Measurements from ENCODE around the gene SUPT5H.

Gene SUPT5H

GRCh38 chr19:39401070-39401548 lies 44.3 kb upstream of the SUPT5H start:
- TF ChIP-seq ISL1 (CRISPR knock-in tag; IDR thresholded peaks at IDR 0.05) (no peak), CSRNP3 (CRISPR knock-in tag; IDR thresholded peaks at IDR 0.05) (no peak), ZNF70 (CRISPR knock-in tag; IDR thresholded peaks at IDR 0.05) (no peak), ZFP30 (CRISPR knock-in tag; IDR thresholded peaks at IDR 0.05) (no peak)
- no peak for ATAC-seq

GRCh38 chr19:39401549-39402345 lies 43.6 kb upstream of the SUPT5H start:
- TF ChIP-seq PPARA (CRISPR knock-in tag; IDR thresholded peaks at IDR 0.05; ENCODE audit: borderline replicate concordance) = no peak
- 0 out of 2 replicates have a peak, but pooled peaks have one; percentile 33 for TF ChIP-seq CSDC2 (CRISPR knock-in tag; IDR thresholded peaks at IDR 0.05)
- ATAC-seq = peak; percentile 21

DNA sequence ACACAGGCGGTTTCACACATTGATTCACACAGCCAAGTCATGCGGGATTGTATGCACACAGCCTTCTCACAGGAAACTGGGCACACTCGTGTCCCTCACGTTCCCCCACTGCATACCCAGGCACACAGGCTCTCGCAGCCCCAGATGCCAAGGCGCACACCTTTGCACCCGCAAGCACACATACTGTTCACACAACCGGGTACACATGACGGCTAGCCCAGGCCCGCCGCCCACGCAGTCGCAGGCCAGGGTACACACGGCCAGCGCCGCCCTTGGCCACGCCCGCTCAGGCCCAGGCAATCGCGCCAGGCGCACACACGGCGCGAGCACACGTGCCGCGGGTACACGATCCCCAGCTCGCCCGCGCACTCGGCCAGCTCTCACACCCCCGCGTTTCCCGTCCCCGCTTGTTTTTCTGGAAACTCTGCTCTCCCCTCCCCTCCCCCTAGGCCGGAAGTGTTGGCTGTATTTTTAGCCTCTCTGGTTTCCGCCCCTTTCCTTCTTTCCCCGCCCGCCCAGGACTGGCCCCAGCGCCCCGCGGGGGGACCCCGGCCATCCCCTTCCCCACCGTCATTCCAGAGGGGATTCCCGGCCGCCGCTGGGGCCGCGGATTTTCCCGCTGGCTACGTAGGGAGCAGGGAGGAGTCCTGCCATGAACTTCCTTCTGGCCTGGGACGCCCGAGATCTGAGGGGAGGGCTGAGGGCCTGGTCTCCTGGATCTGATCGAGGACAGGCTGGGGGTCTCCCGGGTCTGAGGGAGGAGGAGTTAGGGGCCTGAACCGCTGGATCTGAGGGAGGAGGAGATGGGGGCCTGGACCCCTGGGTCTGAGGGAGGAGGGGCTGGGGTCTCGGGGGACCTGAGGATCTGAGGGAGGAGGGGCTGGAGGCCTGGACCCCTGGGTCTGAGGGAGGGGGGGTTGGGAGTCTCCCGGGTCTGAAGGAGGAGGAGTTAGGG lies 42.8 kb upstream of the SUPT5H start:
- peak; percentile 35 for ATAC-seq
- TF ChIP-seq OSR1 (CRISPR knock-in tag; IDR thresholded peaks at IDR 0.05) (no peak), ZC3H10 (CRISPR knock-in tag; IDR thresholded peaks at IDR 0.05) (peak; percentile 38; the same call in 1 of the 2 replicates)
- TF ChIP-seq, protein P1, sequence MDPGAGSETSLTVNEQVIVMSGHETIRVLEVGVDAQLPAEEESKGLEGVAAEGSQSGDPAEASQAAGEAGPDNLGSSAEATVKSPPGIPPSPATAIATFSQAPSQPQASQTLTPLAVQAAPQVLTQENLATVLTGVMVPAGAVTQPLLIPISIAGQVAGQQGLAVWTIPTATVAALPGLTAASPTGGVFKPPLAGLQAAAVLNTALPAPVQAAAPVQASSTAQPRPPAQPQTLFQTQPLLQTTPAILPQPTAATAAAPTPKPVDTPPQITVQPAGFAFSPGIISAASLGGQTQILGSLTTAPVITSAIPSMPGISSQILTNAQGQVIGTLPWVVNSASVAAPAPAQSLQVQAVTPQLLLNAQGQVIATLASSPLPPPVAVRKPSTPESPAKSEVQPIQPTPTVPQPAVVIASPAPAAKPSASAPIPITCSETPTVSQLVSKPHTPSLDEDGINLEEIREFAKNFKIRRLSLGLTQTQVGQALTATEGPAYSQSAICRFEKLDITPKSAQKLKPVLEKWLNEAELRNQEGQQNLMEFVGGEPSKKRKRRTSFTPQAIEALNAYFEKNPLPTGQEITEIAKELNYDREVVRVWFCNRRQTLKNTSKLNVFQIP (CRISPR knock-in tag; IDR thresholded peaks at IDR 0.05; ENCODE audit: borderline replicate concordance, low read depth) = no peak

DNA sequence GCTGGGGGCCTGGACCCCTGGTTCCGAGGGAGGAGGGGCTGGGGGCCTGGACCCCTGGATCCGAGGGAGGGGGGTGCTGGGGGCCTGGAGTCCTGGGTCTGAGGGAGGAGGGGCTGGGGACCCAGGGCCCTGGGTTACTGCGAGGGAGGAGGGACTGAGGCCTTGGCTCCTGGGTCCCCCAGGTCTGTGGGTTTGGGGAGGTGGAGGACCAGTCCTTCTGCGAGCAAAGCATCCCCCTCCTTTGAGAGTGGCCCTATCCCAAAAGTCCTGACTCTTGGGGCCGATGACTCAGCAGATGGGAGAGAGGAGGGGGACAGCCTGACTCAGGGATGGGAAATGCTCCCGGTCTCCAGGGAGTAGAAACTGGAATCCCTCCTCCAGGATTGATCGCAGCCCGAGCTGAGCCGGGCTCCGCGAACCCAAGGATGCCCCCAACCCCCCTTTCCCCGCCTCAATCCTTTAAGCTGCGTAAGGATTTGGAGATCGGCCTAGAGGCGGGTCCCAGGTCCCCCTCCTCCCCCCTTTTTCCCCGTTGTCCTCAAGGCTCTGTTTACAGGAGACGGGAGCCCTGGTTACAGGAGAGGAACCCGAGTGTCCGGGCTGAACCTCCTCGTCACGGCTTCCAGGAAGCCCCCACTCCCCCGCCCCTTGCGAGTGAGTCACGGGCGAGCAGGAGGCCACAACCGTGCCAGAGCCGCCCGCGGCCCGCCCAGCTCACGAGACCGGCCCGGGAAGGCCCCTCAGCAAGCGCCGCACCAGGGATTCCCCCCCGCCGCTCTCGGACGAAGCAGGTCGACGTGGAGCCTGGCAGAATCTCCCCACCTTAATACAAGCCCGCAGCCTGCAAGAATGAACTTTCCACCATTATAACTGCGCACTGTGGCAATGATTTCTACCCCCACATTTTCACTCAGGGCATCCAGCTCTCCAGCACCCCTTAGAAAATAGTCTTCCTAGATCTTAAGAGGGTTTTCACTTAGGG lies 41.8 kb upstream of the SUPT5H start:
- peak; percentile 64 for ATAC-seq
- TF ChIP-seq ZFP30 (CRISPR knock-in tag; IDR thresholded peaks at IDR 0.05) = no peak
- TF ChIP-seq OSR1 (CRISPR knock-in tag; IDR thresholded peaks at IDR 0.05) = no peak
- no peak for TF ChIP-seq ZC3H10 (CRISPR knock-in tag; IDR thresholded peaks at IDR 0.05)
- TF ChIP-seq ESRRG (CRISPR knock-in tag; IDR thresholded peaks at IDR 0.05) = no peak
- no peak; the same call in 1 of the 2 replicates for TF ChIP-seq GLIS3 (CRISPR knock-in tag; IDR thresholded peaks at IDR 0.05)
- TF ChIP-seq CSRNP3 (CRISPR knock-in tag; IDR thresholded peaks at IDR 0.05) = no peak
- TF ChIP-seq, protein P2, sequence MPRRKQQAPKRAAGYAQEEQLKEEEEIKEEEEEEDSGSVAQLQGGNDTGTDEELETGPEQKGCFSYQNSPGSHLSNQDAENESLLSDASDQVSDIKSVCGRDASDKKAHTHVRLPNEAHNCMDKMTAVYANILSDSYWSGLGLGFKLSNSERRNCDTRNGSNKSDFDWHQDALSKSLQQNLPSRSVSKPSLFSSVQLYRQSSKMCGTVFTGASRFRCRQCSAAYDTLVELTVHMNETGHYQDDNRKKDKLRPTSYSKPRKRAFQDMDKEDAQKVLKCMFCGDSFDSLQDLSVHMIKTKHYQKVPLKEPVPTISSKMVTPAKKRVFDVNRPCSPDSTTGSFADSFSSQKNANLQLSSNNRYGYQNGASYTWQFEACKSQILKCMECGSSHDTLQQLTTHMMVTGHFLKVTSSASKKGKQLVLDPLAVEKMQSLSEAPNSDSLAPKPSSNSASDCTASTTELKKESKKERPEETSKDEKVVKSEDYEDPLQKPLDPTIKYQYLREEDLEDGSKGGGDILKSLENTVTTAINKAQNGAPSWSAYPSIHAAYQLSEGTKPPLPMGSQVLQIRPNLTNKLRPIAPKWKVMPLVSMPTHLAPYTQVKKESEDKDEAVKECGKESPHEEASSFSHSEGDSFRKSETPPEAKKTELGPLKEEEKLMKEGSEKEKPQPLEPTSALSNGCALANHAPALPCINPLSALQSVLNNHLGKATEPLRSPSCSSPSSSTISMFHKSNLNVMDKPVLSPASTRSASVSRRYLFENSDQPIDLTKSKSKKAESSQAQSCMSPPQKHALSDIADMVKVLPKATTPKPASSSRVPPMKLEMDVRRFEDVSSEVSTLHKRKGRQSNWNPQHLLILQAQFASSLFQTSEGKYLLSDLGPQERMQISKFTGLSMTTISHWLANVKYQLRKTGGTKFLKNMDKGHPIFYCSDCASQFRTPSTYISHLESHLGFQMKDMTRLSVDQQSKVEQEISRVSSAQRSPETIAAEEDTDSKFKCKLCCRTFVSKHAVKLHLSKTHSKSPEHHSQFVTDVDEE (CRISPR knock-in tag; IDR thresholded peaks at IDR 0.05) = no peak
- peak; percentile 74; the same call in 1 of the 2 replicates for TF ChIP-seq CSDC2 (CRISPR knock-in tag; IDR thresholded peaks at IDR 0.05)
- TF ChIP-seq RARB (CRISPR knock-in tag; IDR thresholded peaks at IDR 0.05) = 0 out of 2 replicates have a peak, but pooled peaks have one; percentile 62
- TF ChIP-seq, protein P1 (CRISPR knock-in tag; IDR thresholded peaks at IDR 0.05; ENCODE audit: borderline replicate concordance, low read depth) = no peak
- no peak for TF ChIP-seq SNAI2 (CRISPR knock-in tag; IDR thresholded peaks at IDR 0.05)
- TF ChIP-seq ISL1 (CRISPR knock-in tag; IDR thresholded peaks at IDR 0.05) = peak; percentile 24; the same call in 1 of the 2 replicates
- no peak for TF ChIP-seq PPARA (CRISPR knock-in tag; IDR thresholded peaks at IDR 0.05; ENCODE audit: borderline replicate concordance)
- no peak for TF ChIP-seq ZNF565 (CRISPR knock-in tag; conservative IDR thresholded peaks at IDR 0.05; ENCODE audit: low read depth)
- TF ChIP-seq PATZ1 (CRISPR knock-in tag; IDR thresholded peaks at IDR 0.05; ENCODE audit: borderline replicate concordance) = peak; percentile 67; the same call in 1 of the 2 replicates
